GM21526 (cell line): ENCODE measurements around the gene JAG2.

Experiments used
- ATAC-seq: cut with Tn5 transposase; IDR thresholded peaks from one replicate; pipeline ENCODE4 v1.9.1; 2021; ENCODE audit warnings: moderate library complexity; ENCODE audit not compliant: unreplicated experiment, low FRiP score

The JAG2 gene

GRCh38 chr14:105096206-105096875, 72.2 kb downstream of the JAG2 start:
- no peak for ATAC-seq

DNA sequence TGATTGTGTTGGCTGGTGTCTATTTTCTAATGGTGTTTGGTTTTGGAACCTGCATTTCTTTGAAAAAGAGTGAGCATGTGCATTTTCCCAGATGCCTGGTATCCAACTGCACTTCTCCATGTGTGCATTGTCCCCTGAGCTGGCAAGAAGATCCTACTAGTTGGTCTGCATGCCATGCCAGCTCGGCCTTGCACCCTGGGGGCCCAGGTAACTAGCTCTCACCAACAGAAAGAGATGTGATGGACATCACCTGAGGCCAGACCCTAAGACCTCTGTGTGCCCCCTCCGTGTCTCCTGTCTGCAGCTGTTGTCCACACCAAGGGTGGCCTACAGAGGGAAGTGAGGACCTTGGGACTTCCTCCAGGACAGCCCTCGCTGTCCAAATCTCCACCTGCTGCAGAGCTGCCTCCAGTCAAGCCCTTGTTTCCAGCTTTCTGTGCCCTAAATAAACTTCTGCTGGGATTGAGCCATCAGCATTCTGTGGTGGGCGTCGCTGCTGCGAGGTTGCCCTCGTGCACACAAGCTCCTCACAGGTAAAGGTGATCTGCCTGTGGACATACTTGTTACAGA, 73.3 kb downstream of the JAG2 start:
- ATAC-seq: no peak

DNA sequence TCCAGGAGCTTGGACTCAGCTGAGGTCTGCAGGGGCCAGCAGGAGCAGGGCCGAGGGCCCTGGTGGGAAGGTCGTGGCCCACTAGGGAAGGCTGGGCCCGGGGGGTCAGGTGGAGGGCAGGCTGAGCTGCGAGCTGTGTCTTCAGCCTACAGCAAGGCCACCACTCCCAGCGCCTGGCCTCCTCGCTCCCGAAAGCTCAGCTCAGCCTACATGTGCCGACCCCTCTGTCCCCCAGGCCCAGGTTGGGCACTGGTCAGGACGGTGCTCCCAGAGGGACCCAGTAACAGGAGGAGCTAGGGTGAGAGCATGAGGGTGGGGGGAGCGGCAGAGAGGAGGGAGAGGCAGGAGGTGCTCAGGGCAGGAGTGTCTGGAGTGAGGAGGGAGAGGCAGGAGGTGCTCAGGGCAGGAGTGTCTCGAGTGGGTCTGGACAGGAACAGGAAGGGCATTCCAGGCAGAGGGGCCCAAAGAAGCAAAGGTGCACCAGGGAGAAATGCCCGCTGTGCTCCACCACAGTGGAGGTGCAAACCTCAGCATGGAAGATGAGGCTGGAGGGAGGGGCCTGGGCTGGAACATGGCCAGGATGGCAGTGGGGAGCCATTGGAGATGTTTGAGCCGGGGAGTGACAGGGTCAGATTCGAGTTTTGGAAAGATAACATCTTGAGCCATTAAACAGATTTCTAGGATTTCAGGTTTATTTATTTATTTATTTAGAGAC, 74.2 kb downstream of the JAG2 start:
- ATAC-seq: no peak

GRCh38 chr14:105093431-105094192, 75.0 kb downstream of the JAG2 start:
- peak; percentile 37 for ATAC-seq

DNA sequence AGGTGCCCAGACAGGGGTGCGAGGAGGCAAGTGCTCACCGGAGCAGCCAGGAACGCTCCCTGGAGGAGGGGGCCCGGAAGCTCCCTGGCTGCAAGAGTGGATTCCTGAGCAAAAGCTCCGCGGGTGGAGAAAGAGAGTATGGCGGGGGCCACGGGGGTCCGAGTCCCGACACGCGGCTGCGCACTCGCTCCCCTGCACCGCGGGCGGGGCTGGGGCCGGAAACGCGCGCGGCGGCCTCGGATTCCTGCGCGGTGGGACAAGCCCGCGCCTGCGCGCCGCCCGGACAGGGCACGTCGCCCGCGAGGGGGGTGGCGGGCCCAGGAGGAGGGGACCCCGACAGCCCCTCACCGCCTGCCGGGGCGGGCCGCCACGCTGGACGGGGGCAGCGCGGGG, 75.5 kb downstream of the JAG2 start:
- ATAC-seq: peak; percentile 24

GRCh38 chr14:105092171-105093037, 76.2 kb downstream of the JAG2 start:
- ATAC-seq: no peak

GRCh38 chr14:105091517-105092170, 76.9 kb downstream of the JAG2 start:
- ATAC-seq: no peak

GRCh38 chr14:105091054-105091516, 77.5 kb downstream of the JAG2 start:
- ATAC-seq: no peak
